LNCAP (cell line): ENCODE measurements around the gene ATP6AP1.

Experiments
- CTCF ChIP-seq: fragments of 450-650 bp; IDR thresholded peaks from 2 replicates; pipeline ENCODE4 v1.5.1; 2017; ENCODE audit warnings: mild to moderate bottlenecking

ATP6AP1 gene

GRCh38 chrX:154470914-154471568, 42.6 kb downstream of the ATP6AP1 start:
- no peak for TF ChIP-seq CTCF

GRCh38 chrX:154471839-154472684, 43.6 kb downstream of the ATP6AP1 start:
- no peak for TF ChIP-seq CTCF

GRCh38 chrX:154472685-154473632, 44.5 kb downstream of the ATP6AP1 start:
- TF ChIP-seq CTCF, result no peak

- TF ChIP-seq CTCF, result no peak
Measured at GRCh38 chrX:154473683-154474082, 45.2 kb downstream of the ATP6AP1 start.

GRCh38 chrX:154476821-154477220, 48.3 kb downstream of the ATP6AP1 start:
- TF ChIP-seq CTCF, result no peak

- no peak for TF ChIP-seq CTCF
Measured at GRCh38 chrX:154477891-154478477, 49.5 kb downstream of the ATP6AP1 start.
